GM12801 (cell line): Measurements from ENCODE around the gene COL12A1.

Experiments
- CTCF ChIP-seq: IDR thresholded peaks from one replicate; pipeline ENCODE4 v1.5.1; 2011; ENCODE audit warnings: control low read depth; ENCODE audit not compliant: insufficient read length; ENCODE audit errors: extremely low read depth

Gene COL12A1

GRCh38 chr6:75116946-75117345 is 88.9 kb downstream of the COL12A1 start:
- TF ChIP-seq CTCF: no peak

- TF ChIP-seq CTCF: no peak
Observed at GRCh38 chr6:75115481-75115880, 90.4 kb downstream of the COL12A1 start.

- no peak for TF ChIP-seq CTCF
Observed at GRCh38 chr6:75114806-75115205, 91.0 kb downstream of the COL12A1 start.

GRCh38 chr6:75114195-75114594 is 91.7 kb downstream of the COL12A1 start:
- TF ChIP-seq CTCF: no peak

- TF ChIP-seq CTCF: no peak
Observed at GRCh38 chr6:75113446-75113845, 92.4 kb downstream of the COL12A1 start.

- TF ChIP-seq CTCF: no peak
Observed at GRCh38 chr6:75109765-75110164, 96.1 kb downstream of the COL12A1 start.

GRCh38 chr6:75109022-75109421 is 96.8 kb downstream of the COL12A1 start:
- TF ChIP-seq CTCF: no peak
